Stimulated activated CD8-positive, alpha-beta memory T cell treated with anti-CD3 and anti-CD28 coated beads, Interleukin-12 subunit alpha, Interleukin-12 subunit beta, amount 100 ng/mL, for 4 hours (primary cell): ENCODE results near the gene FST.

ENCODE experiments used
- DNase-seq: peaks from one replicate; pipeline ENCODE4 v3.0.0-alpha.2; 2020; ENCODE audit warnings: low read depth

The FST gene

GRCh38 chr5:53480416-53481158 is at the start of gene FST:
Gene FST, plus strand, starts transcription at chr5:53480629. Its CDS starts 163 bp downstream, at chr5:53480792.
- DNase-seq = no peak

- DNase-seq = no peak
Measured at GRCh38 chr5:53431665-53432064, 48.8 kb upstream of the FST start.

- DNase-seq = no peak
Measured at GRCh38 chr5:53433026-53433425, 47.4 kb upstream of the FST start.

GRCh38 chr5:53434541-53434940 is 45.9 kb upstream of the FST start:
- no peak for DNase-seq

- no peak for DNase-seq
Measured at GRCh38 chr5:53436480-53437191, 43.8 kb upstream of the FST start.

- DNase-seq = no peak
Measured at GRCh38 chr5:53438079-53438478, 42.4 kb upstream of the FST start.

GRCh38 chr5:53438486-53439472 is 41.6 kb upstream of the FST start:
- no peak for DNase-seq

- no peak for DNase-seq
Measured at GRCh38 chr5:53442961-53443360, 37.5 kb upstream of the FST start.

- DNase-seq = no peak
Measured at GRCh38 chr5:53445569-53445968, 34.9 kb upstream of the FST start.

- DNase-seq = no peak
Measured at GRCh38 chr5:53446908-53447307, 33.5 kb upstream of the FST start.

- DNase-seq = no peak
Measured at GRCh38 chr5:53448851-53449250, 31.6 kb upstream of the FST start.

- no peak for DNase-seq
Measured at GRCh38 chr5:53453898-53454718, 26.3 kb upstream of the FST start.

GRCh38 chr5:53454719-53455000 is 25.8 kb upstream of the FST start:
- DNase-seq = no peak

GRCh38 chr5:53456366-53456765 is 24.1 kb upstream of the FST start:
- DNase-seq = no peak

- no peak for DNase-seq
Measured at GRCh38 chr5:53463909-53464621, 16.4 kb upstream of the FST start.

- DNase-seq = no peak
Measured at GRCh38 chr5:53464722-53465121, 15.7 kb upstream of the FST start.

- no peak for DNase-seq
Measured at GRCh38 chr5:53469946-53470687, 10.3 kb upstream of the FST start.

GRCh38 chr5:53472279-53472678 is 8.2 kb upstream of the FST start:
- DNase-seq = no peak

- no peak for DNase-seq
Measured at GRCh38 chr5:53472720-53473510, 7.5 kb upstream of the FST start.

GRCh38 chr5:53473633-53474032 is 6.8 kb upstream of the FST start:
- DNase-seq = no peak
